HCT116 (cell line): ENCODE results near the gene RSAD2. TPM values are rescaled to one million over a fixed set of nuclear protein-coding genes. Genes with fewer than 3 reads are reported as not detected.

Experiments
- ATAC-seq: fragments of 200-7000 bp; cut with Tn5 transposase; 2 replicates; pipeline ENCODE4 v1.9.1; 2020; ENCODE audit warnings: mild to moderate bottlenecking, moderate library complexity
- BruUV-seq: library from RNA; stranded (reverse); fragments of 400-500 nt; replicated peaks from 2 replicates; lab custom pipeline; 2021; lab: Mats Ljungman, UMichigan
- CTCF ChIA-PET: fragments of 300-600 bp; sonication (Branson Sonifier 250); formaldehyde crosslinking; loops from one replicate; lab custom pipeline; 2021; ENCODE audit warnings: antibody characterized with exemption; lab: Charles Lee
- POLR2A ChIA-PET: fragments of 300-600, 350-600 bp; sonication (Branson Sonifier 250); formaldehyde crosslinking; loops from one replicate; lab custom pipeline; 2021; ENCODE audit warnings: antibody characterized with exemption; lab: Charles Lee
- RAD21 ChIA-PET, 2 experiments: fragments of 300-600 bp; sonication (Branson Sonifier 250); formaldehyde crosslinking; loops; one replicate each; lab custom pipeline; 2023; ENCODE audit warnings: low total read pairs in 2 of 2; ENCODE audit not compliant: uncharacterized antibody in 2 of 2, unreplicated experiment in 2 of 2, low non-redundant PET in 1 of 2; lab: Charles Lee
- DNase-seq: peaks from one replicate; pipeline ENCODE4 v3.0.0-alpha.2; 2010; ENCODE audit warnings: low read depth, low spot score
- H2AFZ ChIP-seq: fragments of 200-600 bp; shearing (Covaris generic), sonication (generic); 2 replicates; pipeline ENCODE4 v1.6.1; 2017; ENCODE audit warnings: low read depth, mixed run types, mixed read lengths, antibody characterized with exemption, low read length; ENCODE audit not compliant: poor library complexity, severe bottlenecking
- H3K27ac ChIP-seq: 2 replicates; pipeline ENCODE4 v1.5.1; 2012; ENCODE audit warnings: low read depth, low read length
- H3K27me3 ChIP-seq: fragments of 200-600 bp; sonication (generic); 2 replicates; pipeline ENCODE4 v1.6.1; 2016; ENCODE audit warnings: mixed run types, low read length, mixed read lengths; ENCODE audit not compliant: insufficient read depth
- H3K36me3 ChIP-seq, 2 experiments: fragments of 200-500 bp in 1 of 2; fragments of 200-600 bp in 1 of 2; sonication (Bioruptor generic) in 1 of 2; sonication (generic) in 1 of 2; 2 replicates each; pipeline versions ENCODE4 v1.5.1 to v1.6.1; 2014 to 2016; ENCODE audit warnings: low read length in 2 of 2, inconsistent platforms in 1 of 2, mixed read lengths in 1 of 2, mixed run types in 1 of 2; ENCODE audit not compliant: insufficient read depth in 2 of 2, control insufficient read depth in 1 of 2
- H3K4me1 ChIP-seq, 2 experiments: fragments of 200-600 bp in 1 of 2; sonication (generic) in 1 of 2; 2 replicates each; pipeline versions ENCODE4 v1.5.1 to v1.6.1; 2012 to 2017; ENCODE audit warnings: low read length in 2 of 2, inconsistent platforms in 1 of 2, mild to moderate bottlenecking in 1 of 2, mixed read lengths in 1 of 2, mixed run types in 1 of 2, moderate library complexity in 1 of 2; ENCODE audit not compliant: insufficient read depth in 2 of 2, control insufficient read depth in 1 of 2
- H3K4me2 ChIP-seq: fragments of 200-600 bp; sonication (generic); 2 replicates; pipeline ENCODE4 v1.6.1; 2017; ENCODE audit warnings: mixed run types, low read length, mixed read lengths
- H3K4me3 ChIP-seq, 2 experiments: fragments of 200-600 bp in 1 of 2; sonication (generic) in 1 of 2; replicated peaks in 1 of 2; 2 replicates each; pipeline ENCODE4 v1.5.1; 2011 to 2016; ENCODE audit warnings: low read length in 2 of 2, control low read depth in 1 of 2, low read depth in 1 of 2, mild to moderate bottlenecking in 1 of 2, mixed read lengths in 1 of 2, mixed run types in 1 of 2
- H3K79me2 ChIP-seq: fragments of 200-600 bp; sonication (generic); 2 replicates; pipeline ENCODE4 v1.6.1; 2017; ENCODE audit warnings: mild to moderate bottlenecking, mixed run types, low read length, moderate library complexity, mixed read lengths; ENCODE audit not compliant: insufficient read depth
- H3K9ac ChIP-seq: fragments of 200-600 bp; sonication (generic); 2 replicates; pipeline ENCODE4 v1.6.1; 2016; ENCODE audit warnings: low read length, mixed read lengths
- H3K9me2 ChIP-seq: fragments of 200-600 bp; sonication (generic), shearing (Covaris generic); 2 replicates; pipeline ENCODE4 v1.6.1; 2017; ENCODE audit warnings: mixed run types, mild to moderate bottlenecking, moderate library complexity; ENCODE audit not compliant: insufficient read depth
- H3K9me3 ChIP-seq, 2 experiments: fragments of 200-500 bp in 1 of 2; fragments of 200-600 bp in 1 of 2; sonication (Bioruptor generic) in 1 of 2; sonication (generic) in 1 of 2; 2 replicates each; pipeline ENCODE4 v1.6.1; 2014 to 2017; ENCODE audit warnings: low read length in 2 of 2, mixed read lengths in 2 of 2, inconsistent platforms in 1 of 2, low read depth in 1 of 2, mild to moderate bottlenecking in 1 of 2, mixed run types in 1 of 2, moderate library complexity in 1 of 2; ENCODE audit not compliant: control insufficient read depth in 1 of 2, insufficient read depth in 1 of 2
- H4K20me1 ChIP-seq: fragments of 200-600 bp; sonication (generic), shearing (Covaris generic); 2 replicates; pipeline ENCODE4 v1.6.1; 2017; ENCODE audit warnings: mixed run types, mild to moderate bottlenecking, moderate library complexity; ENCODE audit not compliant: insufficient read depth
- ATF3 ChIP-seq: IDR thresholded peaks from 2 replicates; pipeline ENCODE4 v1.6.1; 2012
- CEBPB ChIP-seq: IDR thresholded peaks from 2 replicates; pipeline ENCODE4 v1.6.1; 2012; ENCODE audit warnings: low read depth
- EGR1 ChIP-seq: IDR thresholded peaks from 2 replicates; pipeline ENCODE4 v1.6.1; 2012; ENCODE audit warnings: low read depth
- JUND ChIP-seq: IDR thresholded peaks from 2 replicates; pipeline ENCODE4 v1.6.1; 2012
- POLR2AphosphoS5 ChIP-seq: IDR thresholded peaks from 2 replicates; pipeline ENCODE4 v1.6.1; 2011; ENCODE audit warnings: mild to moderate bottlenecking, low read depth, low read length, moderate library complexity
- RAD21 ChIP-seq: IDR thresholded peaks from 2 replicates; pipeline ENCODE4 v1.6.1; 2012; ENCODE audit warnings: low read depth, mild to moderate bottlenecking
- REST ChIP-seq: IDR thresholded peaks from 2 replicates; pipeline ENCODE4 v1.6.1; 2012; ENCODE audit warnings: low read depth
- TCF7L2 ChIP-seq: IDR thresholded peaks from 2 replicates; pipeline ENCODE4 v1.7.0; 2011; ENCODE audit warnings: borderline replicate concordance, inconsistent platforms; ENCODE audit not compliant: insufficient read depth, insufficient read length; ENCODE audit errors: extremely low read depth
- ZFX ChIP-seq: fragments of 450-650 bp; IDR thresholded peaks from 2 replicates; pipeline ENCODE4 v1.6.1; 2017
- ZNF274 ChIP-seq: fragments of 200-500 bp; sonication (Bioruptor generic); IDR thresholded peaks from 2 replicates; pipeline ENCODE4 v1.6.1; 2014; ENCODE audit warnings: mild to moderate bottlenecking, low read depth, low read length, inconsistent platforms
- intact Hi-C: fragments of 100-400 bp; cut with micrococcal nuclease; formaldehyde crosslinking; loops from 2 replicates; pipeline ENCODE4 v1.10.0; 2022
- total RNA-seq: library from RNA; stranded (reverse); gene quantifications from one replicate; pipeline ENCODE4 v1.2.1, GENCODE V29; 2021; ENCODE audit not compliant: unreplicated experiment

RSAD2 gene
- total RNA-seq, 1 experiment from 2014 or later: not detected

- TF ChIP-seq REST (no peak), JUND (no peak), CEBPB (no peak), ZNF274 (no peak), POLR2AphosphoS5 (no peak), ATF3 (no peak)
Measured at GRCh38 chr2:6920743-6921064, 43.1 kb downstream of the RSAD2 start (continued).

- H3K27me3 ChIP-seq: no peaks in the 10 kb centered on the region
- CTCF ChIA-PET: no interaction called here
- H3K4me2 ChIP-seq: no peak overlapping the region
- no peak overlapping the region for H3K9ac ChIP-seq
- no peak overlapping the region for H2AFZ ChIP-seq
- ATAC-seq: no peak
- no peak overlapping the region for H3K4me3 ChIP-seq
- no TSS peak for BruUV-seq
- no peaks in the 10 kb centered on the region for H3K9me2 ChIP-seq
- H3K4me1 ChIP-seq: peaks cover 9 to 23% of the 10 kb centered on the region in 2 experiments; a peak in 3 of 4 replicates
- no peak overlapping the region for H3K27ac ChIP-seq
- H3K36me3 ChIP-seq: no peaks in the 10 kb centered on the region
- POLR2A ChIA-PET: no interaction called here
- RAD21 ChIA-PET: no interaction called here
- H3K79me2 ChIP-seq: peaks cover 3% of the 10 kb centered on the region
- intact Hi-C loops: no loop called here
- no peaks in the 10 kb centered on the region for H3K9me3 ChIP-seq
- no peak for TF ChIP-seq ZFX
- TF ChIP-seq ZNF274: no peak
- no peak for TF ChIP-seq TCF7L2
- TF ChIP-seq RAD21: no peak
- TF ChIP-seq EGR1: no peak
- H4K20me1 ChIP-seq: no peaks in the 10 kb centered on the region
- DNase-seq: no peak
Measured at GRCh38 chr2:6921321-6921922, 43.8 kb downstream of the RSAD2 start.
